AG04450 (cell line): ENCODE results near the gene APOBEC3C. TPM values are rescaled to one million over a fixed set of nuclear protein-coding genes. Genes with fewer than 3 reads are reported as not detected.
A peak's percentile ranks its signal among the peaks of the same experiment; 100 is the strongest.
"Not testable (repeated sequence)": the region's sequence is repeated elsewhere in the genome, so short reads cannot be mapped to it uniquely, and the experiment has no call there.

Experiments
- CTCF ChIA-PET: fragments of 300-600, 350-600 bp; formaldehyde crosslinking; extraction: SDS; loops from one replicate; lab custom pipeline; 2022; ENCODE audit warnings: antibody characterized with exemption, inconsistent platforms; lab: Charles Lee
- POLR2A ChIA-PET: fragments of 350-600 bp; formaldehyde crosslinking; extraction: SDS; loops from one replicate; lab custom pipeline; 2021; ENCODE audit warnings: antibody characterized with exemption, inconsistent platforms; lab: Yijun Ruan, JAX
- DNase-seq: peaks from one replicate; pipeline ENCODE4 v3.0.0-alpha.2; 2011; ENCODE audit warnings: low read depth, low spot score
- H3K27ac ChIP-seq: one replicate; pipeline ENCODE4 v1.5.1; 2012; ENCODE audit warnings: low read depth, low read length, control low read depth
- H3K27me3 ChIP-seq: one replicate; pipeline ENCODE4 v1.6.0; 2012; ENCODE audit warnings: low read length; ENCODE audit not compliant: control insufficient read depth, insufficient read depth
- H3K4me3 ChIP-seq: 2 replicates; pipeline ENCODE4 v1.5.1; 2011; ENCODE audit warnings: mild to moderate bottlenecking, low read depth, low read length, control low read depth
- H3K9me3 ChIP-seq: 2 replicates; pipeline ENCODE4 v1.5.1; 2012; ENCODE audit warnings: low read length; ENCODE audit not compliant: control insufficient read depth, insufficient read depth
- CTCF ChIP-seq: IDR thresholded peaks from 2 replicates; pipeline ENCODE4 v1.5.1; 2011; ENCODE audit warnings: low read depth, low read length, control low read depth, inconsistent platforms
- polyA plus RNA-seq: library from polyadenylated mRNA; depleted of rRNA; stranded (reverse); fragments of >200 nt; gene quantifications from 2 replicates; pipeline ENCODE4 v1.2.3, GENCODE V29; 2011

APOBEC3C gene
- polyA plus RNA-seq, 1 experiment = 35.5 TPM

GRCh38 chr22:39003165-39003638 is 10.9 kb upstream of the APOBEC3C start:
- POLR2A ChIA-PET = interaction anchor here (1.2 kb wide), 1 partner anchor 133 kb away, joined by 5 read pairs; no protein-coding TSS in a partner anchor
- H3K27ac ChIP-seq = peak overlapping the region; percentile 21
- H3K9me3 ChIP-seq = no peaks in the 10 kb centered on the region
- peak; percentile 83 for TF ChIP-seq CTCF
- CTCF ChIA-PET = interaction anchor here (0.6 to 7.1 kb wide), 27 partner anchors 8 to 902 kb away, joined by 3 to 109 read pairs (median 3); partner anchors contain the start of genes APOBEC3B, APOBEC3C, CBX6 and RPL3
- peak; percentile 67 for DNase-seq
- peaks cover 4% of the 10 kb centered on the region for H3K27me3 ChIP-seq
- no peak overlapping the region for H3K4me3 ChIP-seq

DNA sequence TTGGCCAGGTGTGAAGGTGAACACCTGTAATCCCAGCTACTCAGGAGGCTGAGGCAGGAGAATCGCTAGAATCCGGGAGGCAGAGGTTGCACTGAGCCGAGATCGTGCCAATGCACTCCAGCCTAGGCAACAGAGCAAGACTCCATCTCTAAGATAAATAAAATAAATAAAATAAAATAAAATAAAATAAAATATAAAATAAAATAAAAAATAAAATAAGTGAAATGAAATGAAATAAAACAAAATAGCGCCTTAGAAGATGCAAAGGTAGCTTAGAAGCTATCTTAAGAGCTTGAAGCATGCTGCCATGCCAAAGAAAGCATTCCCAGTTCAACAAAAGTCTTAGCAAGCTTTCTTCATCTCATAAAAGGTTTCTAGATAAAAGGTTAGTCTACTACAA is 6.9 kb upstream of the APOBEC3C start:
- H3K9me3 ChIP-seq = no peaks in the 10 kb centered on the region
- no peak overlapping the region for H3K4me3 ChIP-seq
- ChIA-PET CTCF (interaction anchor here (0.7 to 7.1 kb wide), 7 partner anchors 58 to 309 kb away, joined by 3 to 109 read pairs (median 5); partner anchors contain the start of gene CBX6), POLR2A (interaction anchor here (0.5 kb wide), 1 partner anchor 106 kb away, joined by 4 read pairs; no protein-coding TSS in a partner anchor)
- no peak overlapping the region for H3K27ac ChIP-seq
- H3K27me3 ChIP-seq = no peaks in the 10 kb centered on the region
- no peak for DNase-seq
- TF ChIP-seq CTCF = no peak

DNA sequence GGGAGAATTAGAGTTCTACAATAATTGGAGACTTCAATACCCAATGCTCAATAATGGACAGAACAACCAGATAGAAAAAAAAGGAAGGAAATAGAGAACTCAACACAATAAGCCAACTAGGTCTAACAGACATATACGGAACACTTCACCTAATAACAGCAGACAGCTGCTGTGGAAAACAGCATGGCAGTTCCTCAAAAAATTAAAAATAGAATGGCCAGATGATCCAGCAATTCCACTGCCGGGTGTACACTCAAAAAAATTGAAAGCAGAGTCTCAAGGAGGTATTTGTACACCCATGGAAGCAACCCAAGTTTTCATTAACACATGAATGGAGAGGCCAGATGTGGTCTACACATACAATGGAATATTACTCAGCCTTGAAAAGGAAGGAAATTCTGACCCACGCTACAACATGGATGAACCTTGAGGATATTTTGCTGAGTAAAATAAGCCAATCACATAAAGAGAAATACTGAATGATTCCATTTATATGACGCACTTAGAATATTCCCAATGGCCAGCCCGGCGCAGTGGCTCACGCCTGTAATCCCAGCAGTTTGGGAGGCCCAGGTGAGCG is 5.7 kb upstream of the APOBEC3C start:
- H3K4me3 ChIP-seq, H3K27me3 ChIP-seq, H3K9me3 ChIP-seq, DNase-seq, H3K27ac ChIP-seq, POLR2A ChIA-PET: not testable (repeated sequence)
- CTCF ChIA-PET = interaction anchor here (0.6 to 0.7 kb wide), 3 partner anchors 113 to 488 kb away, joined by 3 read pairs; no protein-coding TSS in a partner anchor

GRCh38 chr22:39010946-39011345 is 3.1 kb upstream of the APOBEC3C start:
- POLR2A ChIA-PET = no interaction called here
- no peak for TF ChIP-seq CTCF
- no peaks in the 10 kb centered on the region for H3K27me3 ChIP-seq
- DNase-seq = no peak
- H3K27ac ChIP-seq = no peak overlapping the region
- no peak overlapping the region for H3K4me3 ChIP-seq
- CTCF ChIA-PET = no interaction called here
- H3K9me3 ChIP-seq = no peaks in the 10 kb centered on the region

GRCh38 chr22:39012533-39013511 is 1.2 kb upstream of the APOBEC3C start:
- Histone ChIP-seq H3K27me3 (no peaks in the 10 kb centered on the region), H3K27ac (no peak overlapping the region), H3K9me3 (no peaks in the 10 kb centered on the region), H3K4me3 (no peak overlapping the region)
- no peak for TF ChIP-seq CTCF
- no peak for DNase-seq
- ChIA-PET POLR2A (no interaction called here), CTCF (interaction anchor here (0.6 to 1.6 kb wide), 4 partner anchors 8 to 201 kb away, joined by 3 to 4 read pairs (median 4); no protein-coding TSS in a partner anchor)

DNA sequence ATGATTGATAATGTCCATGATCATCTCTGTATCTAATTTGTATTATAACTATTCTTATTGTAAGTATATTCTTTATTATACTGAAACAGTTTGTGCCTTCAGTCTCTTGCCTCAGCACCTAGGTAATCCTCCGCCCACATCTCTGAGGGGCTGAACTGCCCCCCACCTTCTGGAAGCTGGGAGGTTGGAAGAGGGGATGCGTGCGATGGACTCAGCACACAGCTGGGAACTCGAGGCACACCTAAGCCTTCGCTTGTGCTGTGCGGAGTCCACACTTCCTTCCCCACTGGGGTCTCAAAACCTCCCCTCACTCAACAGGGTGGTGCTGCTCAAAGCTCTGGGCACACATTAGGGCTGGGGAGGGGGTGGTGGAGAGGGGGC is 506 bp upstream of the APOBEC3C start:
- peak overlapping the region; percentile 75 for H3K4me3 ChIP-seq
- DNase-seq, H3K27ac ChIP-seq, H3K27me3 ChIP-seq, POLR2A ChIA-PET, H3K9me3 ChIP-seq: not testable (repeated sequence)
- CTCF ChIA-PET = interaction anchor here (0.6 to 1.6 kb wide), 4 partner anchors 9 to 200 kb away, joined by 3 to 4 read pairs (median 4); no protein-coding TSS in a partner anchor

DNA sequence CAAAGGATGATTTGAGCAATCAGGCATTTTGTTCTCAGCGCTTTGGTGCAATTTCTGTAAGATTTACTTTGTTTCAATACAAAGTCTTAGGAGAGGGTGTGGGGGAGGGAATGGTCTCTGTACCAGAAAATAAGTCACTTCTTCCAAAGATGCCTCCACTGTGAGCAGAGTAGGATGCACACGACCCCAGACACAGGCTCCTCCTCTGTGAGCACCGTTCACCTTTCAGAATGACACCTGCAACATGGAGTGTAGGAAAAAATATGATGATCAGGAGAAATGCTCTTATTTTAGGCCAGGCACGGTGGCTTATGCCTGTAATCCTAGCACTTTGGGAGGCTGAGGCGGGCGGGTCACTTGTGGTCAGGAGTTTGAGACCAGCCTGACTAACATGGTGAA is 665 bp downstream of the APOBEC3C start:
- peak overlapping the region; percentile 75 for H3K27ac ChIP-seq
- not testable (repeated sequence) for DNase-seq, H3K27me3 ChIP-seq, H3K9me3 ChIP-seq
- ChIA-PET POLR2A (interaction anchor here (0.7 kb wide), 1 partner anchor 129 kb away, joined by 4 read pairs; no protein-coding TSS in a partner anchor), CTCF (interaction anchor here (1.2 to 1.4 kb wide), 2 partner anchors 10 to 144 kb away, joined by 4 to 8 read pairs; no protein-coding TSS in a partner anchor)
- peak overlapping the region; percentile 75 for H3K4me3 ChIP-seq
